NCI-H2029 treated with DMSO at 0.1 percent for 48 hours (cell line): ENCODE results near the gene ZSCAN5A.
"Not testable (repeated sequence)": the region's sequence is repeated elsewhere in the genome, so short reads cannot be mapped to it uniquely, and the experiment has no call there.

Source experiments
- DNase-seq: peaks from one replicate; lab custom pipeline; 2025; lab: John Stamatoyannopoulos, UW

ZSCAN5A gene

GRCh38 chr19:56312787-56313657 is 1.6 kb downstream of the ZSCAN5A start:
- DNase-seq: no peak

- no peak for DNase-seq
Observed at GRCh38 chr19:56312342-56312741, 2.3 kb downstream of the ZSCAN5A start.

GRCh38 chr19:56310462-56310861 is 4.2 kb downstream of the ZSCAN5A start:
- no peak for DNase-seq

GRCh38 chr19:56309511-56310185 is 5.0 kb downstream of the ZSCAN5A start:
- DNase-seq: no peak

- DNase-seq: no peak
Observed at GRCh38 chr19:56308792-56309191, 5.8 kb downstream of the ZSCAN5A start.

- DNase-seq: not testable (repeated sequence)
Observed at GRCh38 chr19:56307062-56307461, 7.6 kb downstream of the ZSCAN5A start.

- no peak for DNase-seq
Observed at GRCh38 chr19:56306016-56306415, 8.6 kb downstream of the ZSCAN5A start.

GRCh38 chr19:56304243-56304642 is 10.4 kb downstream of the ZSCAN5A start:
- no peak for DNase-seq

- DNase-seq: no peak
Observed at GRCh38 chr19:56301886-56302620, 12.6 kb downstream of the ZSCAN5A start.

- no peak for DNase-seq
Observed at GRCh38 chr19:56301155-56301554, 13.5 kb downstream of the ZSCAN5A start.

- DNase-seq: no peak
Observed at GRCh38 chr19:56299688-56300087, 15.0 kb downstream of the ZSCAN5A start.

- DNase-seq: no peak
Observed at GRCh38 chr19:56297010-56297409, 17.6 kb downstream of the ZSCAN5A start.

GRCh38 chr19:56295531-56296455 is 18.8 kb downstream of the ZSCAN5A start:
- no peak for DNase-seq

GRCh38 chr19:56294549-56294948 is 20.1 kb downstream of the ZSCAN5A start:
- DNase-seq: peak; percentile 58

GRCh38 chr19:56291867-56292266 is 22.8 kb downstream of the ZSCAN5A start:
- no peak for DNase-seq

- DNase-seq: no peak
Observed at GRCh38 chr19:56290104-56290503, 24.5 kb downstream of the ZSCAN5A start.

- DNase-seq: no peak
Observed at GRCh38 chr19:56284746-56285145, 29.9 kb downstream of the ZSCAN5A start.

GRCh38 chr19:56282809-56283208 is 31.8 kb downstream of the ZSCAN5A start:
- no peak for DNase-seq

- DNase-seq: no peak
Observed at GRCh38 chr19:56273563-56274117, 41.0 kb downstream of the ZSCAN5A start.

GRCh38 chr19:56272161-56272798 is 42.4 kb downstream of the ZSCAN5A start, which contains the start of gene EDDM13:
TSS of gene EDDM13 (plus strand) at chr19:56272748. CDS start at chr19:56272835, 87 bp downstream.
- no peak for DNase-seq

- DNase-seq: no peak
Observed at GRCh38 chr19:56271151-56271550, 43.5 kb downstream of the ZSCAN5A start.
